PC-9 (cell line): ENCODE data around the gene SLC6A3.

Source experiments
- CTCF ChIP-seq: fragments of 200-600 bp; sonication (generic); conservative IDR thresholded peaks from 2 replicates; pipeline ENCODE4 v1.6.1; 2017; ENCODE audit warnings: mixed run types, antibody characterized with exemption, mild to moderate bottlenecking, moderate library complexity
- EZH2 ChIP-seq: fragments of 200-600 bp; sonication (generic); IDR thresholded peaks from 2 replicates; pipeline ENCODE4 v1.8.0; 2017; ENCODE audit warnings: antibody characterized with exemption, low read depth

GRCh38 chr5:1493941-1494340 lies 48.7 kb upstream of the SLC6A3 start:
- TF ChIP-seq CTCF: no peak
- no peak for TF ChIP-seq EZH2
